RWPE2 (cell line): Measurements from ENCODE around the gene TMEM131.
"Not testable (repeated sequence)": the region's sequence is repeated elsewhere in the genome, so short reads cannot be mapped to it uniquely, and the experiment has no call there.

ENCODE experiments used
- ATAC-seq: fragments of 200-7000 bp; cut with Tn5 transposase; 3 replicates; pipeline ENCODE4 v1.9.1; 2021; ENCODE audit warnings: low read depth
- DNase-seq: peaks from one replicate; pipeline ENCODE4 v3.0.0-alpha.2; 2020; ENCODE audit warnings: low spot score
- H3K27ac ChIP-seq: fragments of 450-650 bp; 2 replicates; pipeline ENCODE4 v1.5.1; 2017; ENCODE audit warnings: mild to moderate bottlenecking; ENCODE audit not compliant: poor library complexity, severe bottlenecking
- H3K27me3 ChIP-seq: fragments of 250-450 bp; sonication (Bioruptor Pico); 2 replicates; pipeline ENCODE4 v1.5.1; 2021; ENCODE audit warnings: mild to moderate bottlenecking, moderate library complexity; ENCODE audit not compliant: insufficient read depth, poor library complexity, severe bottlenecking
- H3K36me3 ChIP-seq: fragments of 250-450 bp; sonication (Bioruptor Pico); 2 replicates; pipeline ENCODE4 v1.5.1; 2020; ENCODE audit warnings: low read depth, mild to moderate bottlenecking, moderate library complexity
- H3K4me1 ChIP-seq: fragments of 250-450 bp; sonication (Bioruptor Pico); 2 replicates; pipeline ENCODE4 v1.5.1; 2021; ENCODE audit warnings: mild to moderate bottlenecking, moderate library complexity; ENCODE audit not compliant: insufficient read depth, poor library complexity, severe bottlenecking
- H3K4me3 ChIP-seq: fragments of 250-450 bp; sonication (Bioruptor Pico); 2 replicates; pipeline ENCODE4 v1.5.1; 2021; ENCODE audit warnings: mild to moderate bottlenecking, moderate library complexity; ENCODE audit not compliant: severe bottlenecking
- H3K9me3 ChIP-seq: fragments of 250-450 bp; sonication (Bioruptor Pico); 2 replicates; pipeline ENCODE4 v1.5.1; 2021; ENCODE audit warnings: mild to moderate bottlenecking, moderate library complexity; ENCODE audit not compliant: severe bottlenecking
- CTCF ChIP-seq: fragments of 450-650 bp; IDR thresholded peaks from one replicate; pipeline ENCODE4 v1.5.1; 2017; ENCODE audit warnings: mild to moderate bottlenecking, moderate library complexity; ENCODE audit not compliant: poor library complexity, severe bottlenecking

The TMEM131 gene

DNA sequence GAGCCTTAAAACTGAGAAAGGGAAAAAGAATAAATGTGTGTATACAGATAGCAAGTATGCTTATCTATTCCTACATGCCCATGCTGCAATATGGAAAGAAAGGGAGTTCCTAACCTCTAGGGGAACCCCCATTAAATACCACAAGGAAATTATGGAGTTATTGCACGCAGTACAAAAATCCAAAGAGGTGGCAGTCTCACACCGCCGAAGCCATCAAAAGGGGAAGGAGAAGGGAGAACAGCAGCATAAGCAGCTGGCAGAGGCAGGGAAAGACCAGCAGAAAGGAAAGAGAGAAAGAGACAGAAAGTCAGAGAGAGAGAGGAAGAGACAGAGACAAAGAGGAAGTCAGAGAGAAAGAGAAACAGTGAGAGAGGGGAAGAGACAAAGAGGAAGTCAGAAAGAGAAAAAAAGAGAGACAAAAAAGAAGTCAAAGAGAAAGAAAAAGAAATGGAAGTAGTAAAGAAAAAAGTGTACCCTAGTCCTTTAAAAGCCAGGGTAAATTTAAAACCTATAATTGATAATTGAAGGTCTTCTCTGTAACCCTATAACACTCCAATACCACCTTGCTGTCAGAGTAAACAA is 169.4 kb downstream of the TMEM131 start:
- not testable (repeated sequence) for H3K27ac ChIP-seq, H3K36me3 ChIP-seq, DNase-seq, H3K9me3 ChIP-seq, H3K4me1 ChIP-seq, ATAC-seq, H3K27me3 ChIP-seq, H3K4me3 ChIP-seq

DNA sequence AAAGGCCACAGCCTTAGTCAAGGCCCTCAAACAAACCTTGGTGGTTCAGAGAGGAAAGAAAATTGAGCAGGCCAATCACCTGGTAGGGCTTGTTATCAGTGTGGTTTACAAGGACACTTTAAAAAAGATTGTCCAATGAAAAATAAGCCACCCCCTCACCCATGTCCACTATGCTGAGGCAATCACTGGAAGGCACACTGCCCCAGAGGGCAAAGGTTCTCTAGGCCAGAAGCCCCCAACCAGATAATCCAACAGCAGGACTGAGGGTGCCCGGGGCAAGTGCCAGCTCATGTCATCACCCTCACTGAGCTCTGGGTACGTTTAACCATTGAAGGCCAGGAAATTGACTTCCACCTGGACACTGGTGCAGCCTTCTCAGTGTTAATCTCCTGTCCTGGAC is 171.7 kb downstream of the TMEM131 start:
- not testable (repeated sequence) for DNase-seq, H3K4me3 ChIP-seq, ATAC-seq, H3K4me1 ChIP-seq, H3K36me3 ChIP-seq, H3K27me3 ChIP-seq, H3K9me3 ChIP-seq, H3K27ac ChIP-seq

- H3K9me3 ChIP-seq, H3K4me1 ChIP-seq, H3K27ac ChIP-seq, H3K4me3 ChIP-seq, DNase-seq, H3K36me3 ChIP-seq, ATAC-seq, H3K27me3 ChIP-seq: not testable (repeated sequence)
Measured at GRCh38 chr2:97821862-97822261, 173.9 kb downstream of the TMEM131 start.

DNA sequence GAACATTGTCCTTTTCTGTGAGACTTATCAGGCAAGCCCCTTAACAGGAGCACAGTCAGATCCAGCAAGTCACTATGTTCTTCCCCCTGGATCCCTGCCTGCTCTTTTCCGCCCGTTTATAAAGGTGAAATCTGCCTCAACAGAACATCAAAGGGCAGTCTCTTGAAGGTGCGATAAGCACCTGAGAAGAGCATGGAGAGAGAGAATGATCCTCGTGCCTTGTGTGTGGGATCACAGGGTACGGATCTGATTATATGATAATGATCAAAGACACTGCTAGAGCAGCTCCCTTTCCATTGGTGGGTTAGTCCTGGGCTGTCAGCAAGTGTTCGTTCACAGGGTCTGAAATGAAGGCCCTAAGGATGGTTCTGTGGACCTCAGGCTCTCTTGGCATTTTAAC is 176.0 kb downstream of the TMEM131 start:
- Histone ChIP-seq H3K36me3 (peaks cover 9% of the 10 kb centered on the region), H3K27ac (no peak overlapping the region), H3K9me3 (no peaks in the 10 kb centered on the region), H3K4me1 (no peaks in the 10 kb centered on the region), H3K27me3 (no peaks in the 10 kb centered on the region), H3K4me3 (no peak overlapping the region)
- no peak for DNase-seq
- ATAC-seq: no peak
- no peak for TF ChIP-seq CTCF

- peaks cover 37% of the 10 kb centered on the region for H3K36me3 ChIP-seq
- TF ChIP-seq CTCF: no peak
- H3K27me3 ChIP-seq: no peaks in the 10 kb centered on the region
- no peaks in the 10 kb centered on the region for H3K9me3 ChIP-seq
- H3K27ac ChIP-seq: no peak overlapping the region
- H3K4me3 ChIP-seq: no peak overlapping the region
- H3K4me1 ChIP-seq: no peaks in the 10 kb centered on the region
- ATAC-seq: no peak
- no peak for DNase-seq
Measured at GRCh38 chr2:97816411-97816810, 179.3 kb downstream of the TMEM131 start.

DNA sequence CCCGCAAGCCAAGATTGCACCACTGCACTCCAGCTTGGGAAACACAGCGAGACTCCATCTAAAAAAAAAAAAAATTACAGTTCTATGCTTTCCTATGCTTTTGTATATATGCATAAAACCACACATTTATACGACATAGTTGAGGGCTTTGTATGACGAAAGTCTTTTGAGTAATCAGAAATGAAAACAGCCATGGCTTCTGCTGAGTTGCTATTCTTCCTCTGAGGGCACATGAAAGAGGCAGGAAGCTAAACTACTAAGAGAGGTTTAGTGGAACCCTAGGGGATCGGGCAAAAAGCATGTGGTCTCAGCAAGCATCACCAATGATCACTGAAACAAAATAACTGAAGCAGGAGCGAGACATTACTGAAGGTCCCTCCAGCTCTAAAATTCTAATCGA is 182.8 kb downstream of the TMEM131 start:
- Histone ChIP-seq H3K9me3 (no peaks in the 10 kb centered on the region), H3K27me3 (no peaks in the 10 kb centered on the region), H3K4me3 (no peak overlapping the region), H3K36me3 (peaks cover 52% of the 10 kb centered on the region), H3K27ac (no peak overlapping the region), H3K4me1 (no peaks in the 10 kb centered on the region)
- no peak for DNase-seq
- no peak for TF ChIP-seq CTCF
- no peak for ATAC-seq
